RWPE1 (cell line): Measurements from ENCODE around the gene TIMP4.

ENCODE experiments used
- CTCF ChIA-PET: fragments of 350-600 bp; sonication (Branson Sonifier 250); formaldehyde crosslinking; extraction: SDS; loops from one replicate; lab custom pipeline; 2021; lab: Yijun Ruan, JAX
- POLR2A ChIA-PET: fragments of 400-600 bp; formaldehyde crosslinking; extraction: SDS; loops from one replicate; lab custom pipeline; 2020; ENCODE audit warnings: antibody characterized with exemption; ENCODE audit not compliant: low non-redundant PET; lab: Yijun Ruan, JAX
- DNase-seq: peaks from one replicate; pipeline ENCODE4 v3.0.0; 2012; ENCODE audit warnings: low spot score
- H3K27ac ChIP-seq: fragments of 450-650 bp; 2 replicates; pipeline ENCODE4 v1.5.1; 2017
- TF ChIP-seq, protein P1 (sequence below): fragments of 450-650 bp; conservative IDR thresholded peaks from 2 replicates; pipeline ENCODE4 v1.5.1; 2017; ENCODE audit warnings: low read depth, mild to moderate bottlenecking

The TIMP4 gene

DNA sequence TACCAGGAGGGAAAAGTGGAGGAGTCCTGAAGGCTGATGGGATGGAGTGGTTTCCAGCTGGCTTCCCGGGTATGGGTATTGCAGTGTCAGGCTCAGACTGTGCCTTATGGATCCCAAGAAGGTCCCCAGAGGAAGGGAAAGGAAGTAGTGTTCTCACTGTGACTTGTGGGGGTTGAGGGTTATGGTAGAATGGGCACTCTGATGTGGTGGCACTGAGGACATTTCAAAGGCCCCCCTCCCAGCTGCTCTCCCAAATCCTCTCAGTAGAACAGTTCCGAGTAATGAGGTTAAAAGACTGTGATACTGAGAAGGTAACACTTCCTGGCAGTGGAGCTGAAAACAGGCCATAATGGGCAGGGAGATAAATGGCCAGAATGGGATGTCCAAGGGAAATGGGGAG is 23.1 kb upstream of the TIMP4 start:
- ChIA-PET CTCF (no interaction called here), POLR2A (no interaction called here)
- H3K27ac ChIP-seq: no peak overlapping the region
- TF ChIP-seq, protein P1, sequence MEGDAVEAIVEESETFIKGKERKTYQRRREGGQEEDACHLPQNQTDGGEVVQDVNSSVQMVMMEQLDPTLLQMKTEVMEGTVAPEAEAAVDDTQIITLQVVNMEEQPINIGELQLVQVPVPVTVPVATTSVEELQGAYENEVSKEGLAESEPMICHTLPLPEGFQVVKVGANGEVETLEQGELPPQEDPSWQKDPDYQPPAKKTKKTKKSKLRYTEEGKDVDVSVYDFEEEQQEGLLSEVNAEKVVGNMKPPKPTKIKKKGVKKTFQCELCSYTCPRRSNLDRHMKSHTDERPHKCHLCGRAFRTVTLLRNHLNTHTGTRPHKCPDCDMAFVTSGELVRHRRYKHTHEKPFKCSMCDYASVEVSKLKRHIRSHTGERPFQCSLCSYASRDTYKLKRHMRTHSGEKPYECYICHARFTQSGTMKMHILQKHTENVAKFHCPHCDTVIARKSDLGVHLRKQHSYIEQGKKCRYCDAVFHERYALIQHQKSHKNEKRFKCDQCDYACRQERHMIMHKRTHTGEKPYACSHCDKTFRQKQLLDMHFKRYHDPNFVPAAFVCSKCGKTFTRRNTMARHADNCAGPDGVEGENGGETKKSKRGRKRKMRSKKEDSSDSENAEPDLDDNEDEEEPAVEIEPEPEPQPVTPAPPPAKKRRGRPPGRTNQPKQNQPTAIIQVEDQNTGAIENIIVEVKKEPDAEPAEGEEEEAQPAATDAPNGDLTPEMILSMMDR: no peak
- no peak for DNase-seq

GRCh38 chr3:12181301-12181700 is 22.6 kb upstream of the TIMP4 start:
- TF ChIP-seq, protein P1: no peak
- no peak for DNase-seq
- no peak overlapping the region for H3K27ac ChIP-seq
- ChIA-PET CTCF (no interaction called here), POLR2A (no interaction called here)

- ChIA-PET CTCF (interaction anchor here (0.7 to 1.1 kb wide), 2 partner anchors 202 to 261 kb away, joined by 3 read pairs; no protein-coding TSS in a partner anchor), POLR2A (no interaction called here)
- TF ChIP-seq, protein P1: no peak
- peak overlapping the region; percentile 10; the same call in 1 of the 2 replicates for H3K27ac ChIP-seq
- DNase-seq: no peak
These were observed 21.9 kb upstream of the TIMP4 start for GRCh38 chr3:12180631-12181030.

GRCh38 chr3:12180218-12180617 is 21.5 kb upstream of the TIMP4 start:
- CTCF ChIA-PET: interaction anchor here (0.7 to 1.1 kb wide), 2 partner anchors 202 to 261 kb away, joined by 3 read pairs; no protein-coding TSS in a partner anchor

GRCh38 chr3:12179441-12179840 is 20.7 kb upstream of the TIMP4 start:
- POLR2A ChIA-PET: interaction anchor here (0.6 kb wide), 1 partner anchor 20 kb away, joined by 7 read pairs; no protein-coding TSS in a partner anchor
- DNase-seq: no peak
- CTCF ChIA-PET: no interaction called here
- TF ChIP-seq, protein P1: no peak
- no peak overlapping the region for H3K27ac ChIP-seq

More at GRCh38 chr3:12180218-12180617, 21.5 kb upstream of the TIMP4 start:
- TF ChIP-seq, protein P1: no peak
- POLR2A ChIA-PET: no interaction called here
- H3K27ac ChIP-seq: peak overlapping the region; percentile 10; the same call in 1 of the 2 replicates
- no peak for DNase-seq

- DNase-seq: no peak
- ChIA-PET CTCF (interaction anchor here (0.6 kb wide), 2 partner anchors 24 to 49 kb away, joined by 3 to 5 read pairs; no protein-coding TSS in a partner anchor), POLR2A (no interaction called here)
- TF ChIP-seq, protein P1: no peak
- no peak overlapping the region for H3K27ac ChIP-seq
These were observed 19.5 kb upstream of the TIMP4 start for GRCh38 chr3:12178091-12178820.
